ENCODE measurements around the gene CEBPZOS. TPM values are rescaled to one million over a fixed set of nuclear protein-coding genes. Genes with fewer than 3 reads are reported as not detected.
A peak's percentile ranks its signal among the peaks of the same experiment; 100 is the strongest.

Gene CEBPZOS
- total and polyA plus RNA-seq, 10 of the 15 experiments (the other 5 are each of a cell fraction or from before 2014, with no cell fraction given), result 22.9 to 50.8 (median 39.1) TPM

DNA sequence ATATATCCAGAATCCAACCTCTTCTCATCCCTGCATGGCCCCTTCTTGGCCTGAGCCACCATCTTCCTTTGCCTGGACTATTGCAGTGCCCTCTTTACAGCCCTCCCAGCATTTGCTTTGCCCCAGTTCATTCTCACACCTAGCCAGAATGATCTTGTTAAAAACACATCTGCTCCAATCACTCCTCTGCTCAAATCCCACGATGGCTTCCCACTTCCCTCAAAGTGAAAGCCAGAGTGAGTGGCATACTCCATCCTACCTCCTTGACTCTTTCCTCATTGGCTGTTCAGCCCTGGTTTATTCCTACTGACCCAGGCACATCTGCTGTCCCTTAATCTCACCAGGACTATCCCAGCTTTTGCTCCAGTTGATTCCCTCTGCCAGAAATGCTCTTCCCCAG is 22.6 kb upstream of the CEBPZOS start:
- no peak overlapping the region for H3K4me3 ChIP-seq
- BruUV-seq (replicated peaks), result no TSS peak
- intact Hi-C loops (cut with micrococcal nuclease; ENCODE audit: unreplicated experiment), result no loop called here
- ChIA-PET SMC1A (ENCODE audit: uncharacterized antibody, unreplicated experiment) (no interaction called here), POLR2A (no interaction called here), RAD21 (ENCODE audit: unreplicated experiment) (no interaction called here), CTCF (no interaction called here)
- H3K4me1 ChIP-seq (ENCODE audit: control insufficient read depth, insufficient read depth, low read length), result no peaks in the 10 kb centered on the region
- H3K79me2 ChIP-seq (ENCODE audit: control insufficient read depth, insufficient read depth, low read length), result no peaks in the 10 kb centered on the region
- TF ChIP-seq NFIC (IDR thresholded peaks at IDR 0.05; ENCODE audit: low read depth, low read length), result no peak
- TF ChIP-seq BHLHE40 (IDR thresholded peaks at IDR 0.05; ENCODE audit: borderline replicate concordance in 1 of 2, low read depth in 2 of 2, low read length in 1 of 2), result no peak
- H4K20me1 ChIP-seq (ENCODE audit: control insufficient read depth, insufficient read depth), result no peaks in the 10 kb centered on the region
- H2AFZ ChIP-seq (ENCODE audit: control insufficient read depth, low read depth, low read length), result no peak overlapping the region
- no peak overlapping the region for H3K27ac ChIP-seq (ENCODE audit: control insufficient read depth, insufficient read depth)
- FAIRE-seq, result no peak
- H3K9me3 ChIP-seq (replicated peaks; ENCODE audit: control insufficient read depth, insufficient read depth, low read length), result no peaks in the 10 kb centered on the region
- in situ Hi-C loops (cut with MboI), result no loop called here
- no peak for ATAC-seq
- H3K27me3 ChIP-seq (replicated peaks in 1 of 2; ENCODE audit: control insufficient read depth in 2 of 2, insufficient read depth in 2 of 2, low read length in 1 of 2), result no peaks in the 10 kb centered on the region
- H3K9ac ChIP-seq (ENCODE audit: control insufficient read depth, insufficient read depth, low read length), result no peak overlapping the region
- DNase-seq (ENCODE audit: low read depth, low spot score), result no peak
- H3K36me3 ChIP-seq (ENCODE audit: control insufficient read depth in 2 of 2, insufficient read depth in 2 of 2, low read length in 1 of 2), result no peaks in the 10 kb centered on the region
- no peak overlapping the region for H3K4me2 ChIP-seq (ENCODE audit: control insufficient read depth, insufficient read depth)
- WGBS (ENCODE audit: insufficient coverage, insufficient replicate concordance, low lambda C conversion rate, missing lambda C conversion rate), result 24% methylated on average over 1 of the region's 1 CpG

DNA sequence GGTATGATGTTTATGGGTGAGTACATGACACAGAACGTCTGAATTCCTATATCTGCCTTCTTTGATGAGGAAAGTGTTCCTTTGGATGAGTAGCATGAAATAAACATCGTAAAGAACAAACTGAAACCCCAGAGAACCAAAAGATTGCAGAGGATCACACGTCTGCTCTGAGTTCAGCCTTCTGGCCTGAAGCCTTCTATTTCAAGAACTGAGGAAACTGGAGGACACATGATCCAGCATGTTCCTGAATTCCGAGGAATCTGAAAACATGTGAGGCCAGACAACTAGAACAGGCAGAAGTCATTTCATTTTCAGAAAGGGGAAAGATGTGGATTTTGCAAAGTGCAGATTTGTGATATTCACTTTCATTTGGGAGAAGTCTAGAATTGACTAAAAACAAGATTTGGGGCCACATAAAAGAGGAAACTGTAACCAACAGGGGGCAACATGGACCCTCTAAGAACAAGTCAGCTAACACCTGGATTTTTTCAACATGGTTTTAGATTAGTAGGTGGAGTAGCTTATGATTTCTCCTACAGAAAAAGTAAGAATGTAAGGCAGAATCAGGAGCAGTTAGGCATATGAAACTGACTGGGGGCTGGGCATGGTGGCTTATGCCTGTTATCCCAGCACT is 16.2 kb upstream of the CEBPZOS start:
- no peak for FAIRE-seq
- CTCF ChIA-PET, result interaction anchor here (0.6 to 3.8 kb wide), 4 partner anchors 11 to 84 kb away, joined by 3 to 23 read pairs (median 3); no protein-coding TSS in a partner anchor

More for the DNA sequence above, 16.2 kb upstream of the CEBPZOS start:
- SMC1A ChIA-PET (ENCODE audit: uncharacterized antibody, unreplicated experiment), result interaction anchor here (0.6 kb wide), 2 partner anchors 22 to 45 kb away, joined by 3 read pairs; no protein-coding TSS in a partner anchor
- Histone ChIP-seq H3K79me2 (ENCODE audit: control insufficient read depth, insufficient read depth, low read length) (no peaks in the 10 kb centered on the region), H3K36me3 (ENCODE audit: control insufficient read depth in 2 of 2, insufficient read depth in 2 of 2, low read length in 1 of 2) (no peaks in the 10 kb centered on the region), H3K4me3 (no peak overlapping the region), H3K4me1 (ENCODE audit: control insufficient read depth, insufficient read depth, low read length) (no peaks in the 10 kb centered on the region; the same call in 1 of the 2 replicates), H4K20me1 (ENCODE audit: control insufficient read depth, insufficient read depth) (no peaks in the 10 kb centered on the region), H3K27ac (ENCODE audit: control insufficient read depth, insufficient read depth) (no peak overlapping the region), H3K9me3 (replicated peaks; ENCODE audit: control insufficient read depth, insufficient read depth, low read length) (no peaks in the 10 kb centered on the region), H3K27me3 (replicated peaks in 1 of 2; ENCODE audit: control insufficient read depth in 2 of 2, insufficient read depth in 2 of 2, low read length in 1 of 2) (no peaks in the 10 kb centered on the region), H3K9ac (ENCODE audit: control insufficient read depth, insufficient read depth, low read length) (no peak overlapping the region), H2AFZ (ENCODE audit: control insufficient read depth, low read depth, low read length) (no peak overlapping the region), H3K4me2 (ENCODE audit: control insufficient read depth, insufficient read depth) (no peak overlapping the region)
- intact Hi-C loops (cut with micrococcal nuclease; ENCODE audit: unreplicated experiment) (no loop called here), in situ Hi-C loops (cut with MboI) (no loop called here)
- POLR2A ChIA-PET, result no interaction called here
- RAD21 ChIA-PET (ENCODE audit: unreplicated experiment), result no interaction called here
- TF ChIP-seq SUZ12 (IDR thresholded peaks at IDR 0.05; ENCODE audit: unreplicated experiment), result no peak
- TF ChIP-seq RAD21 (IDR thresholded peaks at IDR 0.05; ENCODE audit: insufficient read depth, low read depth, low read length), result peak; percentile 21; the same call in 1 of the 2 replicates
- TF ChIP-seq, protein P1, sequence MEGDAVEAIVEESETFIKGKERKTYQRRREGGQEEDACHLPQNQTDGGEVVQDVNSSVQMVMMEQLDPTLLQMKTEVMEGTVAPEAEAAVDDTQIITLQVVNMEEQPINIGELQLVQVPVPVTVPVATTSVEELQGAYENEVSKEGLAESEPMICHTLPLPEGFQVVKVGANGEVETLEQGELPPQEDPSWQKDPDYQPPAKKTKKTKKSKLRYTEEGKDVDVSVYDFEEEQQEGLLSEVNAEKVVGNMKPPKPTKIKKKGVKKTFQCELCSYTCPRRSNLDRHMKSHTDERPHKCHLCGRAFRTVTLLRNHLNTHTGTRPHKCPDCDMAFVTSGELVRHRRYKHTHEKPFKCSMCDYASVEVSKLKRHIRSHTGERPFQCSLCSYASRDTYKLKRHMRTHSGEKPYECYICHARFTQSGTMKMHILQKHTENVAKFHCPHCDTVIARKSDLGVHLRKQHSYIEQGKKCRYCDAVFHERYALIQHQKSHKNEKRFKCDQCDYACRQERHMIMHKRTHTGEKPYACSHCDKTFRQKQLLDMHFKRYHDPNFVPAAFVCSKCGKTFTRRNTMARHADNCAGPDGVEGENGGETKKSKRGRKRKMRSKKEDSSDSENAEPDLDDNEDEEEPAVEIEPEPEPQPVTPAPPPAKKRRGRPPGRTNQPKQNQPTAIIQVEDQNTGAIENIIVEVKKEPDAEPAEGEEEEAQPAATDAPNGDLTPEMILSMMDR (IDR thresholded peaks at IDR 0.05 in 2 of 3, conservative IDR thresholded peaks at IDR 0.05 in 1 of 3; ENCODE audit: control insufficient read depth in 2 of 3, extremely low read depth in 1 of 3, insufficient read depth in 1 of 3, low read depth in 3 of 3, low read length in 3 of 3), result 0 out of 6 replicates have a peak, but pooled peaks of 1 of the 3 experiments have one; percentile 0
- TF ChIP-seq RUNX3 (IDR thresholded peaks at IDR 0.05; ENCODE audit: low read length), result peak; percentile 37; the same call in 1 of the 2 replicates
- ATAC-seq (no peak), DNase-seq (ENCODE audit: low read depth, low spot score) (no peak)
- BruUV-seq (replicated peaks), result no TSS peak
- 13% methylated on average over 4 of the region's 4 CpGs for WGBS (ENCODE audit: insufficient coverage, insufficient replicate concordance, low lambda C conversion rate, missing lambda C conversion rate)
